HepG2 (cell line): ENCODE measurements around the gene FKBP1B. TPM values are rescaled to one million over a fixed set of nuclear protein-coding genes. Genes with fewer than 3 reads are reported as not detected.

Experiments used
- BCL6 ChIP-seq: IDR thresholded peaks from 2 replicates; pipeline ENCODE4 v1.6.1; 2016; ENCODE audit warnings: missing genetic modification reagents, missing compliant biosample characterization
- CENPBD1 ChIP-seq: sonication (generic); formaldehyde crosslinking; IDR thresholded peaks from 2 replicates; pipeline ENCODE4 v1.8.0; 2022; ENCODE audit warnings: missing genetic modification reagents, low read depth, mild to moderate bottlenecking, borderline replicate concordance
- HMGXB4 ChIP-seq, 2 experiments: sonication (generic) in 1 of 2; formaldehyde crosslinking in 1 of 2; IDR thresholded peaks; 2 replicates each; pipeline versions ENCODE4 v1.4.0 to v1.6.1; 2018 to 2020; ENCODE audit warnings: missing genetic modification reagents in 2 of 2, borderline replicate concordance in 1 of 2, low read depth in 1 of 2, mild to moderate bottlenecking in 1 of 2, missing biosample characterization in 1 of 2
- HOXA3 ChIP-seq: sonication (generic); formaldehyde crosslinking; IDR thresholded peaks from 2 replicates; pipeline ENCODE4 v1.5.0; 2020; ENCODE audit warnings: missing genetic modification reagents
- JDP2 ChIP-seq: sonication (generic); formaldehyde crosslinking; IDR thresholded peaks from 2 replicates; pipeline ENCODE4 v1.8.1; 2022; ENCODE audit warnings: missing genetic modification reagents, borderline replicate concordance
- KLF11 ChIP-seq: IDR thresholded peaks from 2 replicates; pipeline ENCODE4 v1.6.1; 2016; ENCODE audit warnings: missing compliant biosample characterization
- MIER2 ChIP-seq: IDR thresholded peaks from 2 replicates; pipeline ENCODE4 v1.6.1; 2016; ENCODE audit warnings: missing biosample characterization, missing genetic modification reagents
- MYC ChIP-seq: sonication (generic); formaldehyde crosslinking; IDR thresholded peaks from 2 replicates; pipeline ENCODE4 v1.9.0; 2021; ENCODE audit warnings: missing genetic modification reagents, borderline replicate concordance
- PRMT3 ChIP-seq: sonication (generic); formaldehyde crosslinking; IDR thresholded peaks from 2 replicates; pipeline ENCODE4 v1.8.1; 2022; ENCODE audit warnings: low read depth, mild to moderate bottlenecking, moderate library complexity, missing genetic modification reagents, borderline replicate concordance
- SALL1 ChIP-seq: sonication (generic); formaldehyde crosslinking; IDR thresholded peaks from 2 replicates; pipeline ENCODE4 v1.8.0; 2022; ENCODE audit warnings: mild to moderate bottlenecking, missing genetic modification reagents
- TARDBP ChIP-seq: sonication (generic); formaldehyde crosslinking; IDR thresholded peaks from 2 replicates; pipeline ENCODE4 v1.8.0; 2022; ENCODE audit warnings: mild to moderate bottlenecking, missing genetic modification reagents
- TIGD3 ChIP-seq: sonication (generic); formaldehyde crosslinking; IDR thresholded peaks from 2 replicates; pipeline ENCODE4 v1.5.1; 2020; ENCODE audit warnings: mild to moderate bottlenecking, missing genetic modification reagents, borderline replicate concordance
- U2AF2 ChIP-seq: fragments of 200-400 bp; formaldehyde crosslinking; IDR thresholded peaks from 2 replicates; pipeline ENCODE4 v1.6.1; 2017; ENCODE audit warnings: low read depth, mild to moderate bottlenecking, low read length
- ZFAT ChIP-seq: sonication (generic); formaldehyde crosslinking; conservative IDR thresholded peaks from 2 replicates; pipeline ENCODE4 v1.8.1; 2023; ENCODE audit warnings: missing genetic modification reagents, inconsistent platforms
- ZNF205 ChIP-seq: IDR thresholded peaks from 2 replicates; pipeline ENCODE4 v1.6.1; 2018; ENCODE audit warnings: missing biosample characterization, missing genetic modification reagents
- ZNF251 ChIP-seq: sonication (generic); formaldehyde crosslinking; IDR thresholded peaks from 2 replicates; pipeline ENCODE4 v1.9.0; 2021; ENCODE audit warnings: mild to moderate bottlenecking, missing genetic modification reagents
- ZNF281 ChIP-seq: sonication (generic); formaldehyde crosslinking; IDR thresholded peaks from 2 replicates; pipeline ENCODE4 v1.4.0; 2020; ENCODE audit warnings: missing genetic modification reagents, borderline replicate concordance
- ZNF296 ChIP-seq: sonication (generic); formaldehyde crosslinking; conservative IDR thresholded peaks from 2 replicates; pipeline ENCODE4 v1.5.0; 2020; ENCODE audit warnings: mild to moderate bottlenecking, missing genetic modification reagents
- ZNF430 ChIP-seq: sonication (generic); formaldehyde crosslinking; IDR thresholded peaks from 2 replicates; pipeline ENCODE4 v1.9.0; 2021; ENCODE audit warnings: mild to moderate bottlenecking, missing genetic modification reagents
- ZNF432 ChIP-seq: sonication (generic); formaldehyde crosslinking; IDR thresholded peaks from 2 replicates; pipeline ENCODE4 v1.5.0; 2020; ENCODE audit warnings: missing genetic modification reagents, mild to moderate bottlenecking, borderline replicate concordance
- ZNF552 ChIP-seq: sonication (generic); formaldehyde crosslinking; IDR thresholded peaks from 2 replicates; pipeline ENCODE4 v1.9.0; 2022; ENCODE audit warnings: missing genetic modification reagents, mild to moderate bottlenecking, borderline replicate concordance
- ZNF713 ChIP-seq: sonication (generic); formaldehyde crosslinking; IDR thresholded peaks from 2 replicates; pipeline ENCODE4 v1.4.0; 2020; ENCODE audit warnings: mild to moderate bottlenecking, missing genetic modification reagents
- ZNF841 ChIP-seq: sonication (generic); formaldehyde crosslinking; IDR thresholded peaks from 2 replicates; pipeline ENCODE4 v1.8.1; 2023; ENCODE audit warnings: missing genetic modification reagents, borderline replicate concordance
- polyA plus RNA-seq, 8 experiments: library from polyadenylated mRNA; depleted of rRNA in 3 of 8; stranded (reverse) in 7 of 8; unstranded in 1 of 8; fragments of >200 nt; fragmentation: Illumina TruSeq in 4 of 8; extraction: Trizol in 4 of 8; gene quantifications; 2 replicates each; pipeline versions ENCODE4 v1.2.1 to v1.2.3, GENCODE V29; 2011 to 2016; ENCODE audit warnings: low read depth in 4 of 8, missing spikeins in 1 of 8, mixed read lengths in 1 of 8; ENCODE audit not compliant: insufficient read depth in 1 of 8
- total RNA-seq, 5 experiments: library from RNA; depleted of rRNA; stranded (reverse); fragments of >200 nt; fragmentation: Illumina TruSeq; extraction: Trizol; gene quantifications; 2 replicates each; pipeline ENCODE4 v1.2.3, GENCODE V29; 2016; ENCODE audit warnings: low read depth in 1 of 5

FKBP1B gene
- total and polyA plus RNA-seq, 2 of the 13 experiments (the other 11 are each of a cell fraction or from before 2014, with no cell fraction given) = 35.2 to 96.3 TPM

- no peak for TF ChIP-seq ZNF552 (CRISPR knock-in tag)
- TF ChIP-seq ZNF296 (CRISPR knock-in tag) = peak; percentile 17; the same call in 1 of the 2 replicates
- 0 out of 2 replicates have a peak, but pooled peaks have one; percentile 34 for TF ChIP-seq KLF11
- TF ChIP-seq ZNF205 (CRISPR knock-in tag) = peak; percentile 27; the same call in 1 of the 2 replicates
- no peak for TF ChIP-seq PRMT3 (CRISPR knock-in tag)
- TF ChIP-seq ZNF432 = no peak
- TF ChIP-seq TARDBP (CRISPR knock-in tag) = peak; percentile 81
- TF ChIP-seq MYC (CRISPR knock-in tag) = peak; percentile 63
- no peak for TF ChIP-seq ZNF430 (CRISPR knock-in tag)
- no peak for TF ChIP-seq ZNF251 (CRISPR knock-in tag)
- TF ChIP-seq BCL6 = peak; percentile 86
- TF ChIP-seq ZNF713 (CRISPR knock-in tag) = no peak
- TF ChIP-seq JDP2 (CRISPR knock-in tag) = no peak
- no peak; the same call in 1 of the 2 replicates for TF ChIP-seq TIGD3 (CRISPR knock-in tag)
- TF ChIP-seq U2AF2 = no peak
- TF ChIP-seq SALL1 (CRISPR knock-in tag) = peak; percentile 98
- peak in 1 of 2 experiments; percentile 21; a peak in 1 of 4 replicates for TF ChIP-seq HMGXB4 (CRISPR knock-in tag; IDR thresholded peaks at IDR 0.05; ENCODE audit: borderline replicate concordance in 1 of 2, low read depth in 1 of 2)
- no peak; the same call in 1 of the 2 replicates for TF ChIP-seq MIER2 (CRISPR knock-in tag)
- TF ChIP-seq ZNF281 (CRISPR knock-in tag) = peak; percentile 47; the same call in 1 of the 2 replicates
- no peak for TF ChIP-seq ZNF841
- no peak for TF ChIP-seq ZFAT (CRISPR knock-in tag)
- TF ChIP-seq CENPBD1 (CRISPR knock-in tag) = no peak
- TF ChIP-seq HOXA3 (CRISPR knock-in tag) = peak; percentile 84
Observed at GRCh38 chr2:24022324-24022974, 27.1 kb upstream of the FKBP1B start (continued).
